ENCODE data around the gene SLC18B1. TPM values are rescaled to one million over a fixed set of nuclear protein-coding genes. Genes with fewer than 3 reads are reported as not detected.

Gene SLC18B1
- total RNA-seq, 1 donor from 2014 or later = 3.8 TPM

DNA sequence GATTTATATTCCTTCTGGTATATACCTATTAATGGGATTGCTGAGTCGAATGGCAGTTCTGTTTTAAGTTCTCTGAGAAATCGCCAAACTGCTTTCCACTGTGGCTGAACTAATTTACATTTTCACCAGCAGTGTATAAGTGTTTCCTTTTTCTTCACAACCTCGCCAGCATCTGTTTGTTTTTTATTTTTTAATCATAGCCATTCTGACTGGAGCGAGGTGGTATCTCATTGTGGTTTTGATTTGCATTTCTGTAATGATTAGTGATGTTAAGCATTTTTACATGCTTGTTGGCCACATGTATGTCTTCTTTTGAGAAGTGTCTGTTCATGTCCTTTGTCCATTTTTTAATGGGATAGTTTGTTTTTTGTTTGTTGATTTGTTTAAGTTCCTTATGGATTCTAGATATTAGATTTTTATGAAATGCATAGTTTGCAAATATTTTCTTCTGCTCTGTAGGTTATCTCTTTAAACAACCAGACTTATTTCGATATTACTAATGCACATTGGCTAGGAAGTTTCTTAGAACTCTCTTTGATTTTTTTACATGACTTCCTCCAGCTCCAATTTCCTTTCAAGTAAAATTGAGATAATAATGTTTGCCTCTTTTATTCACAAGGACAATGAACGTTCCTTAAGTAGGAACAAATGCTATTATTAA is 72.4 kb downstream of the SLC18B1 start:
- no peaks in the 10 kb centered on the region for H3K36me3 Mint-ChIP-seq (ENCODE audit: low read depth)
- no peaks in the 10 kb centered on the region for H3K9me3 Mint-ChIP-seq
- peaks cover 4% of the 10 kb centered on the region for H3K27me3 Mint-ChIP-seq
- intact Hi-C loops (cut with micrococcal nuclease) = no loop called here
- DNase-seq = no peak
- no peak overlapping the region for H3K4me3 Mint-ChIP-seq
- H3K4me1 Mint-ChIP-seq = peaks cover 8% of the 10 kb centered on the region
- H3K27ac Mint-ChIP-seq = no peak overlapping the region

DNA sequence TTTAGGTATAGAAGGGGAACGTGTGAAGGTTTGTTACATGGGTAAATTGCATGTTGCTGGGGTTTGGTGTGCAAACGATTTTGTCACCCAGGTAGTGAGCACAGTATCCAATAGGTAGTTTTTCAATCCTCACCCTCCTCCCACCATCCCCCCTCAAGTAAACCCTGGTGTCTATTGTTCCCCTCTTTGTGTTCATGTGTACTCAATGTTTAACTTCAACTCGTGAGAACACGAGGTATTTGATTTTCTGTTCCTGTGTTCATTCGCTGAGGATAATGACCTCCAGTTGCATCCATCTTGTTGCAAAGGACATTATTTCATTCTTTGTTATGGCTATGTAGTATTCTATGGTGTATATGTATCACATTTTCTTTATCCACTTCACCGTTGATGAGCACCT is 73.0 kb downstream of the SLC18B1 start:
- Mint-ChIP-seq H3K27ac (no peak overlapping the region), H3K4me3 (no peak overlapping the region), H3K4me1 (peaks cover 8% of the 10 kb centered on the region), H3K36me3 (ENCODE audit: low read depth) (no peaks in the 10 kb centered on the region), H3K27me3 (peaks cover 6% of the 10 kb centered on the region), H3K9me3 (no peaks in the 10 kb centered on the region)
- intact Hi-C loops (cut with micrococcal nuclease) = no loop called here
- DNase-seq = no peak

DNA sequence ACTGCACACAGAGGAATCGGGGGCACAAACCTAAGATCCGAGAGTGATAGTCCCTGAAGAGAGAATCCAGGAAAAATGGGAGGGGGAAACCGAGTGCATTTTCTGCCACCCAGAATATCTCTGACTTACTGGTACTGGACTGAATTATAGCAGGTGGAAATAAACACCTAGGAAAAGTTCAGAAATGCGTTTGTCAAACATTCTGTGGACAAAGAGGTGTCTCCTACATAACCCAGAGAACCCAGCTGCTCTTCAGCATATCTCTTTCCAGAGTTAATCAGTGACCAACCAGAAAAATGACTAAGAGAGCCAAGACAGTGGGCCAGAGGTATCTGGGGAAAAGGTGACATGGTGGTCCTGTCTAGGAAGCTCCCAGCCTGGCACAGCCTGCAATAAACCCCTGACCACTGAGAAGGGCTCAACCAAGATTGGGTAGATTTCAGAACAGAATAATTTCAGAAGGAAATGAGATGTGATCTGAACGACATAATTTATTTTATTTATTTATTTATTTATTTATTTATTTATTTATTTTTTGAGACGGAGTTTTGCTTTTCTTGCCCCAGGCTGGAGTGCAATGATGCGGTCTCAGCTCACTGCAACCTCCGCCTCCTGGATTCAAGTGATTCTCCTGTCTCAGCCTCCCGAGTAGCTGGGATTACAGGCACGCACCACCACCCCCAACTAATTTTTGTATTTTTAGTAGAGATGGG is 78.5 kb downstream of the SLC18B1 start:
- no peak overlapping the region for H3K27ac Mint-ChIP-seq
- no peaks in the 10 kb centered on the region for H3K4me1 Mint-ChIP-seq
- intact Hi-C loops (cut with micrococcal nuclease) = no loop called here
- no peak overlapping the region for H3K4me3 Mint-ChIP-seq
- H3K27me3 Mint-ChIP-seq = peaks cover 13% of the 10 kb centered on the region
- H3K9me3 Mint-ChIP-seq = no peaks in the 10 kb centered on the region
- no peaks in the 10 kb centered on the region for H3K36me3 Mint-ChIP-seq (ENCODE audit: low read depth)
- DNase-seq = no peak

Other genes with a start within 250 kb of the SLC18B1 start
- gene TAAR8, start 246.0 kb downstream of the SLC18B1 start, total RNA-seq = not detected in 2 replicates
- gene TAAR6, start 228.3 kb downstream of the SLC18B1 start, total RNA-seq = not detected in 2 replicates
- gene TAAR5, start 208.9 kb downstream of the SLC18B1 start, total RNA-seq = not detected in 2 replicates
- not detected in 2 replicates for gene TAAR2, start 174.4 kb downstream of the SLC18B1 start, total RNA-seq
- gene TAAR1, start 139.5 kb downstream of the SLC18B1 start, total RNA-seq = not detected in 2 replicates
- not detected in 2 replicates for gene VNN1, start 84.6 kb downstream of the SLC18B1 start, total RNA-seq
- gene VNN2, start 40.7 kb downstream of the SLC18B1 start, total RNA-seq = 3.3 and 3.5 TPM in 2 replicates
- 1,119 and 1,135 TPM in 2 replicates for gene RPS12, start 15.9 kb upstream of the SLC18B1 start, total RNA-seq